Neuronal stem cell (in vitro differentiated cells): ENCODE data around the gene TUBB4B.
A peak's percentile ranks its signal among the peaks of the same experiment; 100 is the strongest.

Source experiments
- DNase-seq: peaks from one replicate; pipeline ENCODE4 v3.0.0-alpha.2; 2013; ENCODE audit warnings: low spot score
- H2AFZ ChIP-seq: one replicate; pipeline ENCODE4 v1.6.1; 2013; ENCODE audit warnings: mild to moderate bottlenecking, low read length, inconsistent platforms
- H2AK5ac ChIP-seq: 2 replicates; pipeline ENCODE4 v1.6.1; 2013; ENCODE audit warnings: low read depth, mild to moderate bottlenecking, inconsistent platforms, low read length, moderate library complexity, mixed read lengths
- H2BK120ac ChIP-seq: 2 replicates; pipeline ENCODE4 v1.6.1; 2013; ENCODE audit warnings: low read depth, mild to moderate bottlenecking, inconsistent platforms, low read length, moderate library complexity, mixed read lengths
- H2BK12ac ChIP-seq: one replicate; pipeline ENCODE4 v1.6.1; 2013; ENCODE audit warnings: low read length, inconsistent platforms
- H2BK15ac ChIP-seq: 2 replicates; pipeline ENCODE4 v1.6.1; 2013; ENCODE audit warnings: mild to moderate bottlenecking, low read length, inconsistent platforms, mixed read lengths
- H2BK5ac ChIP-seq: one replicate; pipeline ENCODE4 v1.6.1; 2013; ENCODE audit warnings: inconsistent platforms, mild to moderate bottlenecking, low read length, moderate library complexity
- H3K14ac ChIP-seq: one replicate; pipeline ENCODE4 v1.6.1; 2013; ENCODE audit warnings: low read length, inconsistent platforms
- H3K18ac ChIP-seq: 2 replicates; pipeline ENCODE4 v1.6.1; 2013; ENCODE audit warnings: low read length, inconsistent platforms
- H3K23ac ChIP-seq: 2 replicates; pipeline ENCODE4 v1.6.1; 2013; ENCODE audit warnings: low read depth, mild to moderate bottlenecking, mixed read lengths, low read length, inconsistent platforms; ENCODE audit not compliant: poor library complexity
- H3K27ac ChIP-seq: replicated peaks from 3 replicates; pipeline ENCODE4 v1.5.1; 2013; ENCODE audit warnings: low read length, inconsistent platforms
- H3K27me3 ChIP-seq, 3 experiments: 2 replicates each; pipeline ENCODE4 v1.6.1; 2013; ENCODE audit warnings: low read length in 3 of 3, mild to moderate bottlenecking in 2 of 3, inconsistent platforms in 1 of 3, low read depth in 1 of 3, mixed read lengths in 1 of 3, moderate library complexity in 1 of 3; ENCODE audit not compliant: control insufficient read depth in 3 of 3, insufficient read depth in 3 of 3
- H3K36me3 ChIP-seq, 2 donors: replicated peaks in 1 of 2; 2 replicates each; pipeline ENCODE4 v1.6.1; 2013; ENCODE audit warnings: low read length in 2 of 2; ENCODE audit not compliant: control insufficient read depth in 2 of 2, insufficient read depth in 2 of 2
- H3K4ac ChIP-seq: 2 replicates; pipeline ENCODE4 v1.6.1; 2013; ENCODE audit warnings: inconsistent platforms, mild to moderate bottlenecking, low read length, moderate library complexity
- H3K4me1 ChIP-seq, 2 donors: 1 replicate in 1 of 2; 2 replicates in 1 of 2; pipeline ENCODE4 v1.6.1; 2013; ENCODE audit warnings: low read length in 2 of 2, low read depth in 1 of 2; ENCODE audit not compliant: control insufficient read depth in 2 of 2, insufficient read depth in 1 of 2
- H3K4me2 ChIP-seq: one replicate; pipeline ENCODE4 v1.6.1; 2013; ENCODE audit warnings: mild to moderate bottlenecking, low read length, inconsistent platforms; ENCODE audit not compliant: insufficient read depth, poor library complexity, severe bottlenecking
- H3K4me3 ChIP-seq, 2 donors: 2 replicates each; pipeline ENCODE4 v1.5.1; 2013; ENCODE audit warnings: low read length in 2 of 2, mild to moderate bottlenecking in 2 of 2, inconsistent platforms in 1 of 2, moderate library complexity in 1 of 2
- H3K79me1 ChIP-seq: one replicate; pipeline ENCODE4 v1.6.1; 2013; ENCODE audit warnings: low read depth, mild to moderate bottlenecking, inconsistent platforms, low read length, moderate library complexity
- H3K9ac ChIP-seq: one replicate; pipeline ENCODE4 v1.6.1; 2013; ENCODE audit warnings: mild to moderate bottlenecking, low read depth, low read length, inconsistent platforms; ENCODE audit not compliant: poor library complexity
- H3K9me3 ChIP-seq, 2 donors: replicated peaks in 1 of 2; 2 replicates each; pipeline versions ENCODE3 to v1.6.1; 2013; ENCODE audit warnings: low read length in 2 of 2, mild to moderate bottlenecking in 2 of 2, inconsistent platforms in 1 of 2, low read depth in 1 of 2, mixed read lengths in 1 of 2, moderate library complexity in 1 of 2; ENCODE audit not compliant: control insufficient read depth in 2 of 2, insufficient read depth in 1 of 2
- H4K8ac ChIP-seq: one replicate; pipeline ENCODE4 v1.6.1; 2013; ENCODE audit warnings: low read depth, mild to moderate bottlenecking, inconsistent platforms, low read length, moderate library complexity
- H4K91ac ChIP-seq: one replicate; pipeline ENCODE4 v1.6.1; 2013; ENCODE audit warnings: low read length, low read depth, mild to moderate bottlenecking, inconsistent platforms; ENCODE audit not compliant: poor library complexity
- WGBS, 2 donors: extraction: QIAGEN DNeasy Blood & Tissue Kit; methylation state at CpG; one replicate each; pipeline ENCODE4 v1.1.7; 2013; ENCODE audit warnings: missing lambda C conversion rate in 2 of 2, mixed read lengths in 1 of 2; ENCODE audit not compliant: insufficient read length in 2 of 2, insufficient replicate concordance in 1 of 2; ENCODE audit errors: extremely low coverage in 2 of 2; 5-methylcytosine and 5-hydroxymethylcytosine counted together

TUBB4B gene

DNA sequence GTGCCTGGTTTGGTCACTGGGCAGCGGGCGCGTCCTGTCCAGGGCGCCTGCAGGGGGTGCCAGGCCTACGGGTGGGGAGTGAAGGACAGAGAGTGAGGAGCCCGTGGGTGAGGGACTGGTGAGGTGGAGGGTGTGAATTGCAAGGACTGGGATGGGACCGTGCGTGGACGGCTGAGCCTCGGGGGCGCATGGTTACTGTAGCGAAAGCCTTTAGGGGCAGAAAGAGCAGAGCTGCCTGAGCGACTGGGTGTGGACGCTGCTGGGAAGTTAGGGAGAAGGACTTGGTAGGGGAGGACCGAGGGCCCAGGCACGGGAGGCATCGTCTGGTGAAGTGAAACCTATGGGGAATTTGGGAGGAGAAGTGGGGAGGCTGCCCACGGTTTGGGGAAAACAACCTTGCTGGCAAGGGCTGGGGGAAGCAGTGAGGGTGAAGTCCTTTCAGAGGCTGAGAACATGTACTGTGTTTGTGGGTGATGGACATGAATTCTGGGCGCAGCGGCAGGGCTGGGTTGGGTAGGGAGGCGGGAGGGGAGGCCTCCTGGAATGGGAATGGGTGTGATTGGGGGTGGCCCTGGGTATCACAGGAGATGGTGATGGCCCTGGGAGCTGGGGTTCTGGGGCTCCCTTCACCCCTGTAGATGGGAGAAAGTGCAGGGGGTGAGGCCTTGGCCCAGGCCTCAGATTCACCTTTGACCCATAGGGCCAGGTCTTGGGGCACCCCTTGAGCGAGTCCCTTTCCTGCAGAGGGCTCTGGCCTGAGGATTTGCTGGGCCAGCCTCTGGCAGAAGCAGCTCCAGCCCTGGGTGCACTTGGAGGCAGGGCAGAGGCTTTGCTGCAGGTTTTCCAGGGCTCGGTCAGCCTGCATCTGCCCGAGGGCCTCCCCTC, 34.7 kb downstream of the TUBB4B start:
- H3K4me3 ChIP-seq, result no peak overlapping the region
- peak overlapping the region; percentile 22 for H3K27ac ChIP-seq
- H3K27me3 ChIP-seq, result peaks cover 0 to 30% (median 9%) of the 10 kb centered on the region in 3 experiments
- peak overlapping the region; percentile 73 for H3K23ac ChIP-seq
- no CpG with 5 or more reads among the region's 24 CpGs for WGBS, 2 donors
- peak overlapping the region; percentile 85 for H2BK15ac ChIP-seq
- no peak overlapping the region for H4K91ac ChIP-seq
- H3K79me1 ChIP-seq, result peaks cover 9% of the 10 kb centered on the region
- peak overlapping the region; percentile 58 for H2BK12ac ChIP-seq
- peaks cover 25 to 30% of the 10 kb centered on the region in 2 donors for H3K36me3 ChIP-seq
- no peak for DNase-seq
- no peak overlapping the region for H3K4me2 ChIP-seq
- peak overlapping the region; percentile 60 for H3K9ac ChIP-seq
- H2AK5ac ChIP-seq, result peak overlapping the region; percentile 86
- H3K4me1 ChIP-seq, result peaks cover 11 to 23% of the 10 kb centered on the region in 2 donors
- peak overlapping the region; percentile 39 for H2BK5ac ChIP-seq
- peak overlapping the region; percentile 66 for H3K4ac ChIP-seq
- H2AFZ ChIP-seq, result no peak overlapping the region
- peaks cover 3 to 12% of the 10 kb centered on the region in 2 donors for H3K9me3 ChIP-seq
- peak overlapping the region; percentile 47 for H2BK120ac ChIP-seq
- peak overlapping the region; percentile 75 for H3K14ac ChIP-seq
- no peak overlapping the region for H4K8ac ChIP-seq
- H3K18ac ChIP-seq, result peak overlapping the region; percentile 71

GRCh38 chr9:137276473-137277328, 35.6 kb downstream of the TUBB4B start:
- Histone ChIP-seq H2AK5ac (peak overlapping the region; percentile 97), H3K14ac (peak overlapping the region; percentile 97), H2AFZ (no peak overlapping the region), H3K9ac (peak overlapping the region; percentile 44), H3K79me1 (peaks cover 9% of the 10 kb centered on the region), H2BK5ac (peak overlapping the region; percentile 75), H3K4me2 (peak overlapping the region; percentile 57), H3K4me1 (peaks cover 11 to 23% of the 10 kb centered on the region in 2 donors), H3K27ac (peak overlapping the region; percentile 59), H3K4me3 (no peak overlapping the region), H3K4ac (no peak overlapping the region), H3K36me3 (peaks cover 23 to 24% of the 10 kb centered on the region in 2 donors), H3K9me3 (peaks cover 3 to 12% of the 10 kb centered on the region in 2 donors), H2BK15ac (peak overlapping the region; percentile 96), H3K18ac (peak overlapping the region; percentile 93), H4K8ac (peak overlapping the region; percentile 82), H2BK120ac (peak overlapping the region; percentile 94), H3K23ac (peak overlapping the region; percentile 96), H3K27me3 (peaks cover 0 to 36% (median 9%) of the 10 kb centered on the region in 3 experiments), H2BK12ac (peak overlapping the region; percentile 58), H4K91ac (no peak overlapping the region)
- DNase-seq, result no peak
- WGBS, 2 donors, result no CpG with 5 or more reads among the region's 30 CpGs

GRCh38 chr9:137277329-137278041, 36.4 kb downstream of the TUBB4B start, which contains the start of gene TOR4A:
TOR4A (plus strand) TSS chr9:137277726; CDS start chr9:137278690, 964 bp downstream.
- Histone ChIP-seq H2BK5ac (peak within 1 kb of the TSS; percentile 75), H3K4me2 (peak within 1 kb of the TSS; percentile 57), H3K4me1 (peaks cover 11 to 23% of the 10 kb centered on the region in 2 donors), H2BK15ac (peak within 1 kb of the TSS; percentile 96), H3K4me3 (peak within 1 kb of the TSS in 1 of 2 donors; percentile 69), H2BK120ac (peak within 1 kb of the TSS; percentile 94), H4K91ac (no peak within 1 kb of the TSS), H3K79me1 (peaks cover 7% of the 10 kb centered on the region), H3K14ac (peak within 1 kb of the TSS; percentile 97), H2BK12ac (peak within 1 kb of the TSS; percentile 73), H2AK5ac (peak within 1 kb of the TSS; percentile 97), H3K27ac (peak within 1 kb of the TSS; percentile 59), H2AFZ (no peak within 1 kb of the TSS), H3K4ac (peak within 1 kb of the TSS; percentile 66), H3K9me3 (peaks cover 3 to 12% of the 10 kb centered on the region in 2 donors), H3K9ac (peak within 1 kb of the TSS; percentile 77), H4K8ac (peak within 1 kb of the TSS; percentile 82), H3K18ac (peak within 1 kb of the TSS; percentile 93), H3K27me3 (peaks cover 0 to 39% (median 9%) of the 10 kb centered on the region in 3 experiments), H3K23ac (peak within 1 kb of the TSS; percentile 99), H3K36me3 (peaks cover 16 to 19% of the 10 kb centered on the region in 2 donors)
- no CpG with 5 or more reads among the region's 25 CpGs for WGBS, 2 donors
- no peak for DNase-seq
